ENCODE results near the gene GPR156. TPM values are rescaled to one million over a fixed set of nuclear protein-coding genes. Genes with fewer than 3 reads are reported as not detected.

GPR156 gene
- total RNA-seq, 4 donors from 2014 or later: not detected

GRCh38 chr3:120151791-120152190 lies 133.2 kb downstream of the GPR156 start:
- Histone ChIP-seq H3K4me3 (no peak overlapping the region), H3K4me1 (peaks cover 0 to 5% (median 0%) of the 10 kb centered on the region in 4 donors), H3K27ac (no peak overlapping the region), H3K27me3 (no peaks in the 10 kb centered on the region), H3K36me3 (no peaks in the 10 kb centered on the region), H3K9me3 (peaks cover 0 to 15% (median 7%) of the 10 kb centered on the region in 4 donors)
- no peak for TF ChIP-seq POLR2A (IDR thresholded peaks at IDR 0.05)
- no peak for TF ChIP-seq CTCF (IDR thresholded peaks at IDR 0.05)
- DNase-seq: no peak

DNA sequence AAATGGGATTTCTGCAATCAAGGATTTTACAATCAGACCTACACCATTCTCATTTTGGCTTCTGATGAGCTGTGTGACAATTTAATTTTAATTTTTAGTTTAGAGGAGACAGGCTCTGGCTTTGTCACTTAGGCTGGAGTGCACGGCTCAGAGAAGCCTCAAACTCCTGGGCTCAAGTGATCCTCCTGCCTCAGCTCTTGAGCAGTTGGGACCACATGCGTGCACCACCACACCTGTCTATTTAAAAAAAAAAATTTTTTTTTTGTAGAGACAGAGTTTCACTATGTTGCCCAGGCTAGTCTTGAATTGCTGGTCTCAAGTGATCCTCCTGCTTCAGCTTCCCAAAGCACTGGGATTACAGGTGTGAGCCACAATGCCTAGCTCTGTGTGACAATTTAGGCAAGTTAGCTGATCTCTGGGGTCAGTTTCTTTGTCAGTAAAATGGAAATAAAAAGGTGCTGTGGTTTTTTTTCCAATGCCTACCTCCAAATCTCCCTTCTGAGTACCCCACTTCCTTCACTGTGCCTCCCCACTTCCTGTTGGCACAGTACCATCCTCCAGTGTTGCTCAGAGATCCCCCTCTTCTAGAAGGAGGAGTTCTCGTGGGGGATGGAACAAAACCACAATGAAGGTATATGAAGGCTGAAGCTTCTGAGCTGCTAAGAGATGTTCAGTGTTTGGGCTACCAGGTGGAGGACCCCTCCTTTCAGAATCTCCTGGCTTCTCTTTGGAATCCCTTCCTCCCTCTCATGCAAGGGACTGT lies 136.7 kb downstream of the GPR156 start:
- H3K27ac ChIP-seq: no peak overlapping the region
- no peak for DNase-seq
- H3K4me3 ChIP-seq: no peak overlapping the region
- TF ChIP-seq POLR2A (IDR thresholded peaks at IDR 0.05): no peak
- no peak for TF ChIP-seq CTCF (IDR thresholded peaks at IDR 0.05)
- no peaks in the 10 kb centered on the region for H3K36me3 ChIP-seq
- H3K9me3 ChIP-seq: no peaks in the 10 kb centered on the region
- no peaks in the 10 kb centered on the region for H3K27me3 ChIP-seq
- peaks cover 0 to 5% (median 0%) of the 10 kb centered on the region in 4 donors for H3K4me1 ChIP-seq

- H3K9me3 ChIP-seq: no peaks in the 10 kb centered on the region
- DNase-seq: peak in 2 of 3 donors; percentile 19 to 57
- H3K4me3 ChIP-seq: no peak overlapping the region
- TF ChIP-seq CTCF (IDR thresholded peaks at IDR 0.05): peak in 5 of 6 experiments; percentile 10 to 48 (median 31)
- no peak for TF ChIP-seq POLR2A (IDR thresholded peaks at IDR 0.05)
- peaks cover 0 to 5% (median 0%) of the 10 kb centered on the region in 4 donors for H3K4me1 ChIP-seq
- no peaks in the 10 kb centered on the region for H3K36me3 ChIP-seq
- no peaks in the 10 kb centered on the region for H3K27me3 ChIP-seq
- no peak overlapping the region for H3K27ac ChIP-seq
Measured at GRCh38 chr3:120147072-120147871, 137.8 kb downstream of the GPR156 start.

GRCh38 chr3:120145542-120146285 lies 139.3 kb downstream of the GPR156 start:
- Histone ChIP-seq H3K4me1 (peaks cover 0 to 5% (median 0%) of the 10 kb centered on the region in 4 donors), H3K4me3 (no peak overlapping the region), H3K27ac (no peak overlapping the region), H3K9me3 (no peaks in the 10 kb centered on the region), H3K27me3 (no peaks in the 10 kb centered on the region), H3K36me3 (no peaks in the 10 kb centered on the region)
- DNase-seq: no peak
- no peak for TF ChIP-seq CTCF (IDR thresholded peaks at IDR 0.05)
- TF ChIP-seq POLR2A (IDR thresholded peaks at IDR 0.05): no peak

- Histone ChIP-seq H3K27me3 (no peaks in the 10 kb centered on the region), H3K9me3 (no peaks in the 10 kb centered on the region), H3K4me3 (no peak overlapping the region), H3K4me1 (peaks cover 0 to 5% (median 0%) of the 10 kb centered on the region in 4 donors), H3K36me3 (no peaks in the 10 kb centered on the region), H3K27ac (no peak overlapping the region)
- DNase-seq: no peak
- TF ChIP-seq POLR2A (IDR thresholded peaks at IDR 0.05) (no peak), CTCF (IDR thresholded peaks at IDR 0.05) (no peak)
Measured at GRCh38 chr3:120144267-120144666, 140.8 kb downstream of the GPR156 start.

All from Peyer's patch (tissue), 4 donors.